ENCODE measurements around the gene NCKAP5.

- TF ChIP-seq CTCF (IDR thresholded peaks at IDR 0.05), result no peak
- TF ChIP-seq POLR2A (IDR thresholded peaks at IDR 0.05), result no peak
- no peak for TF ChIP-seq EP300 (IDR thresholded peaks at IDR 0.05)
These were observed 332.3 kb downstream of the NCKAP5 start for GRCh38 chr2:133235968-133236367.

Data from ovary (tissue), 3 donors.